ENCODE data around the gene ASXL1. TPM values are rescaled to one million over a fixed set of nuclear protein-coding genes. Genes with fewer than 3 reads are reported as not detected.

ASXL1 gene
- total and polyA plus RNA-seq, 10 of the 15 experiments (the other 5 are each of a cell fraction or from before 2014, with no cell fraction given): 11.0 to 87.6 (median 56.8) TPM

DNA sequence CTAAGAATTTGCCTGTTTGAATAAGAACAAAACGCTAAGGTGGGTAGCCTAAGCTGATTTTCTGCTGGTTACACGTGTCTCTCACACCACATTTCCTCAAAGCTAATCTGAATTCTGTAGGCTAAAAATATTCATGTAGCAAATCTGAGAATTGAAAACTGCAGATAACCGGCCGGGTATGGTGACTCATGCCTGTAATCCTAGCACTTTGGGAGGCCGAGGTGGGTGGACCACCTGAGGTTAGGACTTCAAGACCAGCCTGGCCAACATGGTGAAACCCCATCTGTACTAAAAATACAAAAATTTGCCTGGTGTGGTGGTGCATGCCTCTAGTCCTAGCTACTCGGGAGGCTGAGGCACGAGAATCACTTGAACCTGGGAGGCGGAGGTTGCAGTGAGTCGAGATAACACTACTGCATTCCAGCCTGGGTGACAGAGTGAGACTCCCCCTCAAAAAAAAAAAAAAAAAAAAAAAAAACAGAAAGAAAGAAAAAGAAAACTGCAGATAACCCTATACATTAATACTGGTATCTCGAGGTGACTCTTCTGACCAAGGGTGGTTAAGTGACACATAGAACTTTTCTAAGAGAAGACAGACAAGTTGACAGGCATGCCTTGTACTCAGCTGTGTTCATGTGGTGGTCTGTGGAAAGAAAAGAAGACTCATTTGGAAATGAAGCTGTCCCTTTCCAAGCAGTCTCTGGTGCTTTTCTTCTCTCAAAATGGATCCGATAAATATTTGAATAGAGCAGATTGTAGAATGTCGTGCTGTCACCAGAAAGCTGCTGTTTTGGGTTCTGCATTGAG lies 24.7 kb upstream of the ASXL1 start (continued):
- no peak for TF ChIP-seq POLR2AphosphoS2 (IDR thresholded peaks at IDR 0.05; ENCODE audit: low read depth, low read length)
- TF ChIP-seq JUND (IDR thresholded peaks at IDR 0.05; ENCODE audit: low read depth, low read length): no peak
- peak; percentile 75 to 89 for TF ChIP-seq BHLHE40 (IDR thresholded peaks at IDR 0.05; ENCODE audit: borderline replicate concordance in 1 of 2, low read depth in 2 of 2, low read length in 1 of 2)
- TF ChIP-seq STAT3 (IDR thresholded peaks at IDR 0.05; ENCODE audit: low read depth, low read length): no peak
- TF ChIP-seq ZNF24 (IDR thresholded peaks at IDR 0.05): no peak
- TF ChIP-seq ELK1 (IDR thresholded peaks at IDR 0.05; ENCODE audit: low read depth, low read length): no peak

DNA sequence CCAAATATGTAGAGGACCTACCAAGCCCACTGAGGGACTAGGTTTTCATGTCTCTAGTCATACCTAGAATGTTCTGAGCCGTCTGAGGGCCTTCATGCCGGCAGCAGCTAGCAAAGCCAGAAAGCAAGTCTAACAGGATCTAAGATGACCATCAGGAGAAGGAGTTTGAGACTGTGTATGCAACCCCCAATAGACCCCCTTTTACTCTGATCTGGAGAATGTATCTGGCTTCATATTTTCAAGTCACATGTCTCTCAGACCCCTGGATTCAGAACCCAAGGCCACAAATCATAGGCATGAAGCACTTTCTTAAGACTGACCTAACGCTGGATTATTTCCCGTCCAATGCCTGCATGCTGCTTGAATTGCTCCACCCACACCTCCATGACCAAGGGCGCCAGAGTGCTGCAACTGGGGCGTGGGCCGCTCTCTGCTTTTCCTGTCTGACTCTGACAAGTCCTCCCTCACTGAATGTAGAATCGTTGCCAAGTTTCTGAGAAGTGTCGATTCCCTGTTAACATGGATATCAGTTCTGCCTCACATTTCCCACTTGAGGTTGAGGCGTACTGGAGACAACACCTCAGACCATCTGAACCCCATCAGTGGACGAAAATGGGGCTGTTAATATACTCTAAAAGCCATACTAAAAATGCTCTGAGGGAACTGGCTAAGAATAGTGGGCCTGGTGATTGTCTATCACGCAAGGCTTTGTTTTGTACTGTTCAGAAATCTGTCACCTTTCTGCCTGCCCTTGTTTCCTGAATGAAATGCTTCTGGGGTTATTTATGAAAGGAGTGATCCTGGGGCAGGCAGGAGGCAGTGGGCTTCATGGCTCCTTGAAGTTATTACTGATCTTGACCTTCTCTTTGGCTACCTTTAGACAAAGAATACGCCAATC lies 23.9 kb upstream of the ASXL1 start:
- DNase-seq (ENCODE audit: low read depth, low spot score) (no peak), FAIRE-seq (peak; percentile 47), ATAC-seq (peak; percentile 27)
- Histone ChIP-seq H3K4me1 (ENCODE audit: control insufficient read depth, insufficient read depth, low read length) (peaks cover 44% of the 10 kb centered on the region), H3K4me3 (no peak overlapping the region), H3K27me3 (replicated peaks in 1 of 2; ENCODE audit: control insufficient read depth in 2 of 2, insufficient read depth in 2 of 2, low read length in 1 of 2) (no peaks in the 10 kb centered on the region), H3K4me2 (ENCODE audit: control insufficient read depth, insufficient read depth) (peak overlapping the region; percentile 84), H3K36me3 (ENCODE audit: control insufficient read depth in 2 of 2, insufficient read depth in 2 of 2, low read length in 1 of 2) (peaks cover 8 to 21% of the 10 kb centered on the region in 2 experiments), H3K9me3 (replicated peaks; ENCODE audit: control insufficient read depth, insufficient read depth, low read length) (no peaks in the 10 kb centered on the region), H3K27ac (ENCODE audit: control insufficient read depth, insufficient read depth) (peak overlapping the region; percentile 90), H2AFZ (ENCODE audit: control insufficient read depth, low read depth, low read length) (peak overlapping the region; percentile 40), H3K79me2 (ENCODE audit: control insufficient read depth, insufficient read depth, low read length) (no peaks in the 10 kb centered on the region), H3K9ac (ENCODE audit: control insufficient read depth, insufficient read depth, low read length) (peak overlapping the region; percentile 55), H4K20me1 (ENCODE audit: control insufficient read depth, insufficient read depth) (no peaks in the 10 kb centered on the region)
- in situ Hi-C loops (cut with MboI) (no loop called here), intact Hi-C loops (cut with micrococcal nuclease; ENCODE audit: unreplicated experiment) (loop anchor here (5.0 kb wide), 1 partner anchor 318 kb away; no protein-coding TSS in a partner anchor)
- POLR2A ChIA-PET: interaction anchor here (0.5 to 1.7 kb wide), 2 partner anchors 19 to 24 kb away, joined by 3 to 6 read pairs; partner anchors contain the start of gene ASXL1
- WGBS (ENCODE audit: insufficient coverage, insufficient replicate concordance, low lambda C conversion rate, missing lambda C conversion rate): 8% methylated on average over 13 of the region's 13 CpGs
- SMC1A ChIA-PET (ENCODE audit: uncharacterized antibody, unreplicated experiment): interaction anchor here (1.0 to 3.0 kb wide), 7 partner anchors 10 to 320 kb away, joined by 3 to 21 read pairs (median 4); no protein-coding TSS in a partner anchor
- TSS peak; percentile 40 for BruUV-seq (replicated peaks)
- CTCF ChIA-PET: interaction anchor here (1.5 to 2.3 kb wide), 4 partner anchors 20 to 299 kb away, joined by 4 to 8 read pairs (median 6); no protein-coding TSS in a partner anchor
- RAD21 ChIA-PET (ENCODE audit: unreplicated experiment): interaction anchor here (0.9 to 2.7 kb wide), 6 partner anchors 16 to 77 kb away, joined by 3 to 28 read pairs (median 4); partner anchors contain the start of gene ASXL1
- TF ChIP-seq RUNX3 (IDR thresholded peaks at IDR 0.05; ENCODE audit: low read length) (peak; percentile 14), FOXM1 (IDR thresholded peaks at IDR 0.05; ENCODE audit: low read depth, low read length) (peak; percentile 54; the same call in 1 of the 2 replicates), FOXK2 (IDR thresholded peaks at IDR 0.05) (no peak), EGR1 (IDR thresholded peaks at IDR 0.05; ENCODE audit: borderline replicate concordance in 1 of 2, low read depth in 2 of 2, low read length in 2 of 2) (peak in 1 of 2 experiments; percentile 81; a peak in 2 of 3 replicates), SMARCA5 (IDR thresholded peaks at IDR 0.05) (no peak), SKIL (IDR thresholded peaks at IDR 0.05; ENCODE audit: low read depth, poor library complexity, severe bottlenecking) (no peak), EZH2 (IDR thresholded peaks at IDR 0.05; ENCODE audit: borderline replicate concordance, control insufficient read depth, low read depth, low read length) (no peak), MTA2 (IDR thresholded peaks at IDR 0.05; ENCODE audit: low read depth) (no peak)
- TF ChIP-seq, protein P1, sequence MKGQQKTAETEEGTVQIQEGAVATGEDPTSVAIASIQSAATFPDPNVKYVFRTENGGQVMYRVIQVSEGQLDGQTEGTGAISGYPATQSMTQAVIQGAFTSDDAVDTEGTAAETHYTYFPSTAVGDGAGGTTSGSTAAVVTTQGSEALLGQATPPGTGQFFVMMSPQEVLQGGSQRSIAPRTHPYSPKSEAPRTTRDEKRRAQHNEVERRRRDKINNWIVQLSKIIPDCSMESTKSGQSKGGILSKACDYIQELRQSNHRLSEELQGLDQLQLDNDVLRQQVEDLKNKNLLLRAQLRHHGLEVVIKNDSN (IDR thresholded peaks at IDR 0.05; ENCODE audit: borderline replicate concordance, extremely low read length, insufficient read depth, low read depth, low read length): no peak
